ENCODE data around the gene C4BPA. TPM values are rescaled to one million over a fixed set of nuclear protein-coding genes. Genes with fewer than 3 reads are reported as not detected.

C4BPA gene
- total and polyA plus RNA-seq, 5 donors from 2014 or later = not detected

DNA sequence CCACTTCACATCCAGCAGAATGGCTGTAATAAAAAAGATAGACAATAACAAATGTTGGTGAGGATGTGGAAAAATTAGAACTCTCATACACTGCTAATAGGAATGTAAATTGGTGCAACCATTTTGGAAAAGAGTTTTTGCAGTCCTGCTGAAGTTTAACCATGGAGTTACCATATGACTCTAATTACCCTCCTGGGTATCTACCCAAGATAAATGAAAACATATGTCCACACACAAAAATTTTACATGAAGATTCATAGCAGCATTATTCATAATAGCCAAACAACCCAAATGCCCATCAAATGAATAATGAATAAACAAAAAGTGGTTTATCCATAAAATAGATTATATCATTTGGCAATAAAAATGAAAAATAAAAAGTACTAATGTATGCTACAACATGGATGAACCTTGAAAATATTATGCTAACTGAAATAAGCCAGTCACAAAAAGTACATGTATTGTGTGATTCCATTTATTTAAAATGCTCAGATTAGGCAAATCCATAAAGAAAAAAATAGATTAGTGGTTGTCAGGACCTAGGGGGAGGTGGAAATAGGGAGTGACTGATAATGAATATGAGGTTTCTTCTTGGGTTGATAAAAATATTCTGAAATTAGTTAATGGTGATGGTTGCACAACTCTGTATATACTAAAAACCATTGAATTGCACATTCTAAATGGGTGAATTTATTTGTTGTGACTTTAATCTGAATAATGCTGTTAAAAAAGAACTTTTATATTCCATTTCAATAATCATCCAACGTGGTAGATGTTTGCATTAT, 26.4 kb downstream of the C4BPA start:
- no peaks in the 10 kb centered on the region for H3K36me3 ChIP-seq (ENCODE audit: control insufficient read depth, insufficient read depth, low read length)
- H3K9me3 ChIP-seq (ENCODE audit: control insufficient read depth in 2 of 2, low read length in 2 of 2) = peaks cover 16 to 27% of the 10 kb centered on the region in 2 experiments
- no peak overlapping the region for H3K27ac Mint-ChIP-seq
- no peak overlapping the region for H3K4me3 Mint-ChIP-seq
- H3K4me1 Mint-ChIP-seq = no peaks in the 10 kb centered on the region
- no peak overlapping the region for H3K27ac ChIP-seq (ENCODE audit: insufficient read depth, low read length, poor library complexity, severe bottlenecking)
- no peak for ATAC-seq (ENCODE audit: low read depth in 2 of 2)
- peaks cover under 1% of the 10 kb centered on the region for H3K27me3 Mint-ChIP-seq
- H3K36me3 Mint-ChIP-seq = no peaks in the 10 kb centered on the region
- no peak for DNase-seq
- H3K4me1 ChIP-seq (ENCODE audit: control insufficient read depth, insufficient read depth, low read length, poor library complexity, severe bottlenecking) = no peaks in the 10 kb centered on the region
- peaks cover 3 to 32% (median 17%) of the 10 kb centered on the region in 7 donors for H3K9me3 Mint-ChIP-seq
- peaks cover 5% of the 10 kb centered on the region for H3K27me3 ChIP-seq (ENCODE audit: control insufficient read depth, insufficient read depth, low read length)
- H3K4me3 ChIP-seq (ENCODE audit: low read depth, low read length) = no peak overlapping the region

DNA sequence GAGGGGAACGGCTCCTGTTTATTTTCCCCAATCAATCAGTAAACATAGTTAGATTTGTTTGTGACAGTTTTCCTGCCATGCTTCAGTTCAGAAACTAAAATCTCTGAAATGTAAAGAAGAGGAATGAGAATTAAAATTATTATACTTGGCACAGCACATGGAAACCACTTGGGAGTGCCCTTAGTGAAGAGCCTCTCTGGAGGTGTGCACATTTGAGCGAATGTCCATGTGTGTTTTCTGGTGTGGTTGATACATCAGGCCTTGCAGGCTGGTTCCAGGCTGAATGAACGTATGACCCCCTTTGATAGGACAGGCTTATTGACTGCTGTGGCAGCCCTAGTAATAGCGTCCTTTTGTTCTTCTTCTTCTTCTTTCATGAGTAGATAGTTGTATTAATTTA, 27.1 kb downstream of the C4BPA start:
- no peak overlapping the region for H3K4me3 Mint-ChIP-seq
- Histone ChIP-seq H3K4me3 (ENCODE audit: low read depth, low read length) (no peak overlapping the region), H3K36me3 (ENCODE audit: control insufficient read depth, insufficient read depth, low read length) (no peaks in the 10 kb centered on the region), H3K27ac (ENCODE audit: insufficient read depth, low read length, poor library complexity, severe bottlenecking) (no peak overlapping the region), H3K27me3 (ENCODE audit: control insufficient read depth, insufficient read depth, low read length) (peaks cover 5% of the 10 kb centered on the region), H3K4me1 (ENCODE audit: control insufficient read depth, insufficient read depth, low read length, poor library complexity, severe bottlenecking) (no peaks in the 10 kb centered on the region), H3K9me3 (ENCODE audit: control insufficient read depth in 2 of 2, low read length in 2 of 2) (peaks cover 16 to 27% of the 10 kb centered on the region in 2 experiments)
- no peaks in the 10 kb centered on the region for H3K36me3 Mint-ChIP-seq
- no peaks in the 10 kb centered on the region for H3K27me3 Mint-ChIP-seq
- peaks cover 3 to 32% (median 16%) of the 10 kb centered on the region in 7 donors for H3K9me3 Mint-ChIP-seq
- no peak overlapping the region for H3K27ac Mint-ChIP-seq
- DNase-seq (no peak), ATAC-seq (ENCODE audit: low read depth in 2 of 2) (no peak)
- H3K4me1 Mint-ChIP-seq = no peaks in the 10 kb centered on the region

DNA sequence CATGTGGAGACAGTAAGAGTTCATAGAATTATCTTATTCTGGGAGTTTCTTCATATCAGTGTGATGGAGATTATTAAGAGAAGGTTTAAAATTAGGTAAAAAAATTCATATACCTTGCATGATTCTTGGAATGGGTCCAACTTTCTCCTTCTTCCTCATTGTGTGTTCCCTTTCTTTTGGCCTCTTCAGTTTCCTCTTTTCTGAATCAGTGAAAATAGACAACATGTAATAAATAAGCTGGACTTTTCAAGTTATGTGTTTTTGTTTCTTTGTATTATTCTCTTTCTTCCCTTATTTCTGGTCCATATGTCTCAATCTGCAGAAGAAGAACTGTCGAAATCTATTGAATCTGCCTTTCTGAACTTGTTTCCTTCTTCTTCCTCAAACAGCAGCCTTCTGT, 30.5 kb downstream of the C4BPA start:
- H3K36me3 ChIP-seq (ENCODE audit: control insufficient read depth, insufficient read depth, low read length) = no peaks in the 10 kb centered on the region
- ATAC-seq (ENCODE audit: low read depth in 2 of 2) = no peak
- Mint-ChIP-seq H3K4me1 (no peaks in the 10 kb centered on the region), H3K27me3 (peaks cover 8% of the 10 kb centered on the region), H3K27ac (no peak overlapping the region), H3K4me3 (no peak overlapping the region), H3K9me3 (peaks cover 0 to 14% (median 5%) of the 10 kb centered on the region in 7 donors), H3K36me3 (no peaks in the 10 kb centered on the region)
- no peak overlapping the region for H3K4me3 ChIP-seq (ENCODE audit: low read depth, low read length)
- no peak for DNase-seq
- H3K9me3 ChIP-seq (ENCODE audit: control insufficient read depth in 2 of 2, low read length in 2 of 2) = peaks cover 5 to 6% of the 10 kb centered on the region in 2 experiments
- H3K4me1 ChIP-seq (ENCODE audit: control insufficient read depth, insufficient read depth, low read length, poor library complexity, severe bottlenecking) = no peaks in the 10 kb centered on the region
- peaks cover 5% of the 10 kb centered on the region for H3K27me3 ChIP-seq (ENCODE audit: control insufficient read depth, insufficient read depth, low read length)
- no peak overlapping the region for H3K27ac ChIP-seq (ENCODE audit: insufficient read depth, low read length, poor library complexity, severe bottlenecking)

DNA sequence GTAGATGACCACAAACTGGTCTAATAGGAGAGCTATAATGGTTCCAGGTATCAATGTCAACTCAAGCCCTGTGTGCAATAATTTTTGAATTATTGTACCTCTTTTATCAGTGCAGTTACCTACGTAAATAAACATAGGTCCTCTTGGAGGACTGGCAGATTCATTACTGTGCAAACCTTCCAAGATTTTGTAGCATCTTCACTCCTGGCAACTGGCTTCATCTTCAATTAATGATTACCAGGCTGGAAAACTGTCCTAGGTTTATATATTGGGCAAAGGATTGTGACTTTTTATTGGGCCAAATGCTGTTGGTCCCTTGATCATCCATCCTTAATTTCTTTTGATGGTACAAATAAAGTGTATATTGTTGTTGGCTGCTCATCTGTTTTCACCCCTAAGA, 35.6 kb downstream of the C4BPA start:
- DNase-seq (no peak), ATAC-seq (ENCODE audit: low read depth in 2 of 2) (no peak)
- H3K9me3 Mint-ChIP-seq = peaks cover 0 to 3% (median 0%) of the 10 kb centered on the region in 7 donors

DNA sequence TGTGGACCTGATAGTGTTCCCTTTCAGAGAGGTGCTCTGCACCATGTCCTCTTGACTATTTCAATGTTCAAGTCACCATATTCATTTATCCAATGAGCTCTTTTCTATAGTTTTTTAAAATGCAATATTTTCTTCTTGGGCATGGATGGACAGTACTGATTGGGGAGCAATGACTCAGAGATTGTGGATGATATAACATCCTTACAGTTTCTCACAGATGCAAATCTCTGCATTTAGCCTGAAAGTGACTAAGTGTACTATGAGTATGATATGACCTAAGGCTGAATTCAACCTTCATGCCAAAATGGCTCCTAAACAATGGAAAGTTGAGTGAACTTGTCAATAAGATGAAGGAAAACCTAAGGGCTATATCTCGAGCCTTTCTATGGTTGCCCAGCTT, 36.5 kb downstream of the C4BPA start:
- H3K27ac Mint-ChIP-seq = no peak overlapping the region
- H3K4me3 Mint-ChIP-seq = no peak overlapping the region
- no peak for ATAC-seq (ENCODE audit: low read depth in 2 of 2)

More for the DNA sequence above, 35.6 kb downstream of the C4BPA start:
- no peak overlapping the region for H3K27ac ChIP-seq (ENCODE audit: insufficient read depth, low read length, poor library complexity, severe bottlenecking)
- no peaks in the 10 kb centered on the region for H3K36me3 ChIP-seq (ENCODE audit: control insufficient read depth, insufficient read depth, low read length)
- H3K4me3 ChIP-seq (ENCODE audit: low read depth, low read length) = no peak overlapping the region
- H3K9me3 ChIP-seq (ENCODE audit: control insufficient read depth in 2 of 2, low read length in 2 of 2) = no peaks in the 10 kb centered on the region
- Mint-ChIP-seq H3K4me1 (no peaks in the 10 kb centered on the region), H3K4me3 (no peak overlapping the region), H3K27ac (no peak overlapping the region), H3K27me3 (peaks cover 12% of the 10 kb centered on the region), H3K36me3 (no peaks in the 10 kb centered on the region)
- H3K4me1 ChIP-seq (ENCODE audit: control insufficient read depth, insufficient read depth, low read length, poor library complexity, severe bottlenecking) = no peaks in the 10 kb centered on the region
- peaks cover 6% of the 10 kb centered on the region for H3K27me3 ChIP-seq (ENCODE audit: control insufficient read depth, insufficient read depth, low read length)

DNA sequence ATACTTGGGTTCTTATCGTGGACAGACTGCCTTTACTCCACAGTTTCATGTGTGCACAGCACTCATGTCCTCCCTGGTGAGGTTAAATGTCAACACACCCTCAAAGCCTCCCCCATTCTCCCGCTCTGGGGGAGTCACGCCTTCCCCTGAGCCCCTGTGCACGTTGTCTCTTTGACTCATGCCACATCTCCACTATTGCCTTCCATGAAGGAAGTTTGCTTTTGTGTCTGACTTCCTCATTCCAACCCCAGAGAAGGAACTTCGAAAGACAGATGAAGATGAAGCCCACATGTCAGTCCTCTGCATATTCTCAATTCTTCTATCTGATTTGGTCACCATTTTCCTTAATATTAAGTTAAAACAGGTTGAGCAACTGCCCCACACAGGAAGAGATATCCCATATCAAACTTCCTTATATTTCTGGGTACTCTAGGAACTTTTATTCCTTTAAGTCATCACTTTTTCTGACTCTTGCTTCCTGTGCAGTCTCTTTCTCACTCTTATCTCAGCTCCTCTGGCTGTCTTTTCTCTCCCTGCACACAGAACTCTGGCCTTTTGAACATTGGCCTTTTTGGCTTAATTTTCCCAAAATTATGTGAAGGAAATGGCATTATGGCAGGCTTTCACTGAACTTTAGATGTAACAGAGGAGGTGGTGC, 41.5 kb downstream of the C4BPA start:
- no peaks in the 10 kb centered on the region for H3K36me3 Mint-ChIP-seq
- DNase-seq = no peak
- H3K4me1 Mint-ChIP-seq = no peaks in the 10 kb centered on the region
- no peak for ATAC-seq (ENCODE audit: low read depth in 2 of 2)
- peaks cover 0 to 3% (median 2%) of the 10 kb centered on the region in 7 donors for H3K9me3 Mint-ChIP-seq
- H3K27ac Mint-ChIP-seq = no peak overlapping the region
- peaks cover 12% of the 10 kb centered on the region for H3K27me3 Mint-ChIP-seq
- no peaks in the 10 kb centered on the region for H3K4me1 ChIP-seq (ENCODE audit: control insufficient read depth, insufficient read depth, low read length, poor library complexity, severe bottlenecking)
- no peaks in the 10 kb centered on the region for H3K9me3 ChIP-seq (ENCODE audit: control insufficient read depth in 2 of 2, low read length in 2 of 2)
- no peak overlapping the region for H3K4me3 ChIP-seq (ENCODE audit: low read depth, low read length)
- no peak overlapping the region for H3K4me3 Mint-ChIP-seq
- no peaks in the 10 kb centered on the region for H3K36me3 ChIP-seq (ENCODE audit: control insufficient read depth, insufficient read depth, low read length)
- no peak overlapping the region for H3K27ac ChIP-seq (ENCODE audit: insufficient read depth, low read length, poor library complexity, severe bottlenecking)
- peaks cover 8% of the 10 kb centered on the region for H3K27me3 ChIP-seq (ENCODE audit: control insufficient read depth, insufficient read depth, low read length)

More for the DNA sequence above, 36.5 kb downstream of the C4BPA start:
- Mint-ChIP-seq H3K36me3 (no peaks in the 10 kb centered on the region), H3K9me3 (peaks cover 0 to 1% (median 0%) of the 10 kb centered on the region in 7 donors), H3K4me1 (no peaks in the 10 kb centered on the region), H3K27me3 (peaks cover 12% of the 10 kb centered on the region)
- no peak overlapping the region for H3K27ac ChIP-seq (ENCODE audit: insufficient read depth, low read length, poor library complexity, severe bottlenecking)
- H3K9me3 ChIP-seq (ENCODE audit: control insufficient read depth in 2 of 2, low read length in 2 of 2) = no peaks in the 10 kb centered on the region
- no peaks in the 10 kb centered on the region for H3K36me3 ChIP-seq (ENCODE audit: control insufficient read depth, insufficient read depth, low read length)
- peaks cover 10% of the 10 kb centered on the region for H3K27me3 ChIP-seq (ENCODE audit: control insufficient read depth, insufficient read depth, low read length)
- DNase-seq = no peak
- no peaks in the 10 kb centered on the region for H3K4me1 ChIP-seq (ENCODE audit: control insufficient read depth, insufficient read depth, low read length, poor library complexity, severe bottlenecking)
- H3K4me3 ChIP-seq (ENCODE audit: low read depth, low read length) = no peak overlapping the region

DNA sequence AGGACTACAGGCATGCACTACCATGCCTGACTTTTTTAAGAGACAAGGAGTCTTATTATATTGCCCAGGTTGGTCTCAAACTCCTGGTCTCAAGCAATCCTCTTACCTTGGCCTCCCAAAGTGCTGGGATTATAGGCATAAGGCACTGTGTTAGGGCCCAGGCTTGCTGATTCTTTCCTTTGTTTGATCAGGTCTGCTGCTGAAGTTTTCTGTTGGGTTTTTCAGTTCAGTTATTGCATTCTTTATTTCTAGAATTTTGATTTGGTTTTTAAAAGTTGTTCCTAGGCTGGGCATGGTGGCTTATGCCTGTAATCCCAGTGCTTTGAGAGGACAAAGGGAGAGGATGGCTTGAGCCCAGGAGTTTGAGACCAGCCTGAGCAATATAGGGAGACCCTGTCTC, 47.9 kb downstream of the C4BPA start:
- no peak overlapping the region for H3K4me3 Mint-ChIP-seq
- no peak overlapping the region for H3K27ac Mint-ChIP-seq
- Histone ChIP-seq H3K27me3 (ENCODE audit: control insufficient read depth, insufficient read depth, low read length) (peaks cover 11% of the 10 kb centered on the region), H3K27ac (ENCODE audit: insufficient read depth, low read length, poor library complexity, severe bottlenecking) (no peak overlapping the region), H3K4me3 (ENCODE audit: low read depth, low read length) (no peak overlapping the region), H3K9me3 (ENCODE audit: control insufficient read depth in 2 of 2, low read length in 2 of 2) (peaks cover 0 to 9% of the 10 kb centered on the region in 2 experiments), H3K4me1 (ENCODE audit: control insufficient read depth, insufficient read depth, low read length, poor library complexity, severe bottlenecking) (no peaks in the 10 kb centered on the region), H3K36me3 (ENCODE audit: control insufficient read depth, insufficient read depth, low read length) (no peaks in the 10 kb centered on the region)
- no peak for DNase-seq
- H3K36me3 Mint-ChIP-seq = no peaks in the 10 kb centered on the region
- no peak for ATAC-seq (ENCODE audit: low read depth in 2 of 2)
- H3K4me1 Mint-ChIP-seq = no peaks in the 10 kb centered on the region
- peaks cover 0 to 15% (median 10%) of the 10 kb centered on the region in 7 donors for H3K9me3 Mint-ChIP-seq
- peaks cover 40% of the 10 kb centered on the region for H3K27me3 Mint-ChIP-seq

All from CD4-positive, CD25-positive, alpha-beta regulatory T cell (primary cell).